IMR-90 (cell line): Measurements from ENCODE around the gene PRPSAP1. TPM values are rescaled to one million over a fixed set of nuclear protein-coding genes. Genes with fewer than 3 reads are reported as not detected.

Source experiments
- ATAC-seq: fragments of 200-7000 bp; cut with Tn5 transposase; 2 replicates; pipeline ENCODE4 v1.9.1; 2020; ENCODE audit warnings: low read depth, mild to moderate bottlenecking, moderate library complexity
- BruUV-seq: library from RNA; stranded (reverse); fragments of 400-500 nt; replicated peaks from 2 replicates; lab custom pipeline; 2021; lab: Mats Ljungman, UMichigan
- CTCF ChIA-PET: fragments of 300-600 bp; formaldehyde crosslinking; extraction: SDS; loops from one replicate; lab custom pipeline; 2021; ENCODE audit warnings: antibody characterized with exemption; lab: Yijun Ruan, JAX
- POLR2A ChIA-PET: fragments of 300-600 bp; sonication (Branson Sonifier 250); formaldehyde crosslinking; loops from one replicate; lab custom pipeline; 2022; ENCODE audit warnings: antibody characterized with exemption; ENCODE audit not compliant: unreplicated experiment; lab: Charles Lee
- DNase-seq: peaks from one replicate; pipeline ENCODE4 v3.0.0; 2013
- H2AFZ ChIP-seq: replicated peaks from 2 replicates; pipeline ENCODE3; 2013; ENCODE audit warnings: low read length, mild to moderate bottlenecking; ENCODE audit not compliant: poor library complexity
- H2AK5ac ChIP-seq: 2 replicates; pipeline ENCODE4 v1.6.1; 2013; ENCODE audit warnings: low read depth, low read length, inconsistent platforms
- H2AK9ac ChIP-seq: replicated peaks from 2 replicates; pipeline ENCODE3; 2013; ENCODE audit warnings: mild to moderate bottlenecking, low read depth, low read length, moderate library complexity; ENCODE audit not compliant: poor library complexity
- H2BK120ac ChIP-seq: 2 replicates; pipeline ENCODE4 v1.6.1; 2013; ENCODE audit warnings: low read depth, low read length, inconsistent platforms
- H2BK15ac ChIP-seq: 3 replicates; pipeline ENCODE4 v1.6.1; 2013; ENCODE audit warnings: low read depth, low read length, inconsistent platforms
- H2BK20ac ChIP-seq: 2 replicates; pipeline ENCODE4 v1.6.1; 2013; ENCODE audit warnings: low read depth, mild to moderate bottlenecking, inconsistent platforms, low read length, moderate library complexity
- H2BK5ac ChIP-seq: 2 replicates; pipeline ENCODE4 v1.6.1; 2013; ENCODE audit warnings: mild to moderate bottlenecking, low read depth, low read length, inconsistent platforms; ENCODE audit not compliant: poor library complexity, severe bottlenecking
- H3K14ac ChIP-seq: replicated peaks from 2 replicates; pipeline ENCODE4 v1.6.1; 2013; ENCODE audit warnings: low read depth, low read length, inconsistent platforms
- H3K18ac ChIP-seq: 2 replicates; pipeline ENCODE4 v1.6.1; 2013; ENCODE audit warnings: low read depth, low read length, control low read depth
- H3K23ac ChIP-seq: 2 replicates; pipeline ENCODE4 v1.6.1; 2013; ENCODE audit warnings: low read depth, low read length, inconsistent platforms
- H3K27ac ChIP-seq: 2 replicates; pipeline ENCODE4 v1.5.1; 2013; ENCODE audit warnings: mild to moderate bottlenecking, control low read depth, low read length; ENCODE audit not compliant: insufficient read depth
- H3K27me3 ChIP-seq: 2 replicates; pipeline ENCODE4 v1.6.1; 2013; ENCODE audit warnings: low read length; ENCODE audit not compliant: control insufficient read depth, insufficient read depth
- H3K36me3 ChIP-seq: 2 replicates; pipeline ENCODE4 v1.6.1; 2013; ENCODE audit warnings: low read length, mixed read lengths; ENCODE audit not compliant: control insufficient read depth, insufficient read depth
- H3K4ac ChIP-seq: 2 replicates; pipeline ENCODE4 v1.6.1; 2013; ENCODE audit warnings: low read depth, low read length, inconsistent platforms
- H3K4me1 ChIP-seq: 2 replicates; pipeline ENCODE4 v1.6.1; 2013; ENCODE audit warnings: low read length, mixed read lengths; ENCODE audit not compliant: control insufficient read depth, insufficient read depth
- H3K4me2 ChIP-seq: 2 replicates; pipeline ENCODE4 v1.6.1; 2013; ENCODE audit warnings: low read depth, mild to moderate bottlenecking, control low read depth, low read length, moderate library complexity
- H3K4me3 ChIP-seq: 2 replicates; pipeline ENCODE4 v1.5.1; 2013; ENCODE audit warnings: low read depth, mild to moderate bottlenecking, control low read depth, low read length, moderate library complexity; ENCODE audit not compliant: insufficient read depth
- H3K56ac ChIP-seq: 2 replicates; pipeline ENCODE4 v1.6.1; 2013; ENCODE audit warnings: low read length, inconsistent platforms; ENCODE audit not compliant: insufficient read depth; ENCODE audit errors: extremely low read depth
- H3K79me1 ChIP-seq, 2 experiments: 2 replicates each; pipeline ENCODE4 v1.6.1; 2013; ENCODE audit warnings: low read length in 2 of 2, inconsistent platforms in 1 of 2, low read depth in 1 of 2
- H3K9ac ChIP-seq: 2 replicates; pipeline ENCODE4 v1.6.1; 2013; ENCODE audit warnings: low read depth, low read length, control low read depth
- H3K9me1 ChIP-seq: 2 replicates; pipeline ENCODE4 v1.6.1; 2013; ENCODE audit warnings: low read length, inconsistent platforms; ENCODE audit not compliant: insufficient read depth
- H3K9me3 ChIP-seq: 2 replicates; pipeline ENCODE4 v1.6.1; 2013; ENCODE audit warnings: low read length; ENCODE audit not compliant: control insufficient read depth, insufficient read depth
- H4K20me1 ChIP-seq: 2 replicates; pipeline ENCODE4 v1.6.1; 2013; ENCODE audit warnings: low read length, inconsistent platforms; ENCODE audit not compliant: insufficient read depth
- H4K5ac ChIP-seq: 2 replicates; pipeline ENCODE4 v1.6.1; 2013; ENCODE audit warnings: mild to moderate bottlenecking, low read depth, low read length, control low read depth
- H4K8ac ChIP-seq, 2 experiments: 2 replicates each; pipeline ENCODE4 v1.6.1; 2013; ENCODE audit warnings: low read depth in 2 of 2, low read length in 2 of 2, control low read depth in 1 of 2, inconsistent platforms in 1 of 2
- H4K91ac ChIP-seq: 2 replicates; pipeline ENCODE4 v1.6.1; 2013; ENCODE audit warnings: low read depth, low read length, inconsistent platforms; ENCODE audit not compliant: insufficient read depth
- POLR2A ChIP-seq: IDR thresholded peaks from 2 replicates; pipeline ENCODE4 v1.6.1; 2012; ENCODE audit warnings: mild to moderate bottlenecking, low read depth, low read length
- WGBS, 2 experiments: methylation state at CpG; one replicate each; pipeline versions ENCODE4 v1.1.5 to v1.1.7; 2013; ENCODE audit warnings: missing lambda C conversion rate in 2 of 2; ENCODE audit not compliant: insufficient read length in 1 of 2; ENCODE audit errors: extremely low coverage in 2 of 2; 5-methylcytosine and 5-hydroxymethylcytosine counted together
- dilution Hi-C: fragments of 300-500 bp; cut with HindIII; formaldehyde crosslinking; loops from one replicate; pipeline ENCODE4 v1.14.3; 2018; ENCODE audit warnings: low sequenced_read_pairs; ENCODE audit not compliant: unreplicated experiment
- in situ Hi-C: fragments of 300-500 bp; cut with MboI; formaldehyde crosslinking; loops from 3 replicates; pipeline ENCODE4 v1.14.3; 2019; ENCODE audit warnings: low sequenced_read_pairs, inconsistent platforms, mixed read lengths
- intact Hi-C: fragments of 100-400 bp; cut with micrococcal nuclease; formaldehyde crosslinking; loops from 2 replicates; pipeline ENCODE4 v1.10.0; 2022
- polyA plus RNA-seq, 3 experiments: library from polyadenylated mRNA; depleted of rRNA; stranded (reverse); fragments of >200 nt; gene quantifications; 2 replicates each; pipeline ENCODE4 v1.2.3, GENCODE V29; 2012; ENCODE audit warnings: low replicate concordance in 1 of 3
- total RNA-seq: library from RNA; depleted of rRNA; stranded (reverse); fragments of >200 nt; gene quantifications from 2 replicates; pipeline ENCODE4 v1.2.3, GENCODE V29; 2012
- TF ChIP-seq, protein P1 (sequence below): conservative IDR thresholded peaks from 2 replicates; pipeline ENCODE4 v1.5.1; 2012; ENCODE audit warnings: mild to moderate bottlenecking, low read depth, low read length, improper control_type of control experiment

The PRPSAP1 gene
- total and polyA plus RNA-seq, 2 of the 4 experiments (the other 2 are of a cell fraction) = 34.4 to 48.6 TPM

DNA sequence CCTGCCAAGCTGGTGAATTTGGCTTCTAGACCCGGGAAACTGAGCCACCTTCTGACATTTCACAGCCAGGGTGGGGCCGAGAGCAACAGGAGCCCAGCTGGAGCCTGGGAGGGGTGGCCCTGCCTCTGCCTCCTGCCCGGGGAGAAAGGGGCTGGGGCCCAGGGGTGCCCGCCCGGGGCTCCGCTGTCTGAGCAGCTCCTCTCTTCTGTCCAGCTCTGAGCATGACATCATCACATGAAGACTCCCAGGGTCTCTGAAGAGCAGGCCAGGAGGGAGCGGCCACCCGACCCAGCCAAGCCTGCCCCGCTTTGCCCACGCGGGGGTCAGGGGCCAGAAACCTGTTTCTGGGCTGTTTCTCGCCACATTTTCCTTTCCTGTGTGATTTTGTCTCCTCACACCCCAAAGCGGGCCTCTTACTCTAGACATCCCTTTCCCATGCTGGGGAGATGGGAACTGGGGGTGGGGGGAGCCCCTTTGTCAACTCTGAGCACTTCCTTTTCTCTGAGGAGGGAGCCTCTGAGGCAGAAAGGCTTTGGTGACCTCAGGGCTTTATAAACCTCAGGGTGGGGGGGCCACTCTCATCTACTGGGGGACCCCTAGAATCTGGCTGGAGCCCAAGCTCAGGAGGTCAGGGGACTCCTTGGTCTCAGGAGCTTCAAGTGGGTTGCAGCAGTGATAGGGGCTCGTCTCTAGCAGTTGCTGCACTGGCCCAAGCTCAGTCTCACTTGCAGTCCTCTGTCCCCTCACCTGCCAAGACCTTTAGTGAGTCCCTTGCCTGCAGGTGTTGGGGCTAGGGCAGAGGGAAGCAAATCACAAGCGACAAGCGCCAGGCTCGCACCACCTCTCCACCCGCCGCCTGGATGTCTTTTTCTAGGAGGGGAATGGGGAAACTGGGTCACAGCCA lies 80.9 kb downstream of the PRPSAP1 start:
- Histone ChIP-seq H3K18ac (no peak overlapping the region), H3K79me1 (peaks cover 17 to 46% of the 10 kb centered on the region in 2 experiments), H3K56ac (no peak overlapping the region), H2BK120ac (no peak overlapping the region), H2BK15ac (no peak overlapping the region), H2AFZ (peak overlapping the region; percentile 33), H2AK5ac (no peak overlapping the region), H3K27ac (no peak overlapping the region), H4K20me1 (no peaks in the 10 kb centered on the region; the same call in 1 of the 2 replicates), H2AK9ac (peak overlapping the region; percentile 66), H3K9me3 (no peaks in the 10 kb centered on the region), H4K8ac (no peak overlapping the region), H3K23ac (no peak overlapping the region), H3K4me1 (peaks cover 11% of the 10 kb centered on the region), H4K5ac (no peak overlapping the region), H3K36me3 (peaks cover 9% of the 10 kb centered on the region), H2BK20ac (no peak overlapping the region), H4K91ac (no peak overlapping the region), H2BK5ac (no peak overlapping the region), H3K4me2 (no peak overlapping the region), H3K9me1 (peaks cover 6% of the 10 kb centered on the region), H3K4ac (no peak overlapping the region), H3K14ac (no peak overlapping the region), H3K9ac (no peak overlapping the region), H3K27me3 (no peaks in the 10 kb centered on the region), H3K4me3 (no peak overlapping the region)
- intact Hi-C loops (no loop called here), in situ Hi-C loops (no loop called here), dilution Hi-C loops (no loop called here)
- CTCF ChIA-PET = interaction anchor here (1.3 kb wide), 1 partner anchor 8 kb away, joined by 3 read pairs; the partner anchor contains the start of gene UBALD2
- TF ChIP-seq POLR2A = peak; percentile 59; the same call in 1 of the 2 replicates
- TF ChIP-seq, protein P1, sequence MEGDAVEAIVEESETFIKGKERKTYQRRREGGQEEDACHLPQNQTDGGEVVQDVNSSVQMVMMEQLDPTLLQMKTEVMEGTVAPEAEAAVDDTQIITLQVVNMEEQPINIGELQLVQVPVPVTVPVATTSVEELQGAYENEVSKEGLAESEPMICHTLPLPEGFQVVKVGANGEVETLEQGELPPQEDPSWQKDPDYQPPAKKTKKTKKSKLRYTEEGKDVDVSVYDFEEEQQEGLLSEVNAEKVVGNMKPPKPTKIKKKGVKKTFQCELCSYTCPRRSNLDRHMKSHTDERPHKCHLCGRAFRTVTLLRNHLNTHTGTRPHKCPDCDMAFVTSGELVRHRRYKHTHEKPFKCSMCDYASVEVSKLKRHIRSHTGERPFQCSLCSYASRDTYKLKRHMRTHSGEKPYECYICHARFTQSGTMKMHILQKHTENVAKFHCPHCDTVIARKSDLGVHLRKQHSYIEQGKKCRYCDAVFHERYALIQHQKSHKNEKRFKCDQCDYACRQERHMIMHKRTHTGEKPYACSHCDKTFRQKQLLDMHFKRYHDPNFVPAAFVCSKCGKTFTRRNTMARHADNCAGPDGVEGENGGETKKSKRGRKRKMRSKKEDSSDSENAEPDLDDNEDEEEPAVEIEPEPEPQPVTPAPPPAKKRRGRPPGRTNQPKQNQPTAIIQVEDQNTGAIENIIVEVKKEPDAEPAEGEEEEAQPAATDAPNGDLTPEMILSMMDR = no peak
- WGBS, 2 experiments = 67% methylated on average over 5 of the region's 19 CpGs; no CpG with 5 or more reads in 1 of the 2 experiments
- POLR2A ChIA-PET = no interaction called here
- no peak for DNase-seq
- no peak for ATAC-seq
- BruUV-seq = no TSS peak
